SK-N-SH (cell line): ENCODE results near the gene C1orf174. TPM values are rescaled to one million over a fixed set of nuclear protein-coding genes. Genes with fewer than 3 reads are reported as not detected.

Experiments
- CTCF ChIA-PET: fragments of 300-600, 350-600 bp; formaldehyde crosslinking; extraction: SDS; loops from one replicate; lab custom pipeline; 2021; lab: Yijun Ruan, JAX
- POLR2A ChIA-PET: fragments of 350-600 bp; sonication (Branson Sonifier 250); formaldehyde crosslinking; extraction: SDS; loops from one replicate; lab custom pipeline; 2020; ENCODE audit warnings: antibody characterized with exemption, inconsistent platforms; lab: Yijun Ruan, JAX
- DNase-seq: peaks from one replicate; pipeline ENCODE4 v3.0.0; 2012
- H2AFZ ChIP-seq: fragments of 200-600 bp; sonication (generic); 2 replicates; pipeline ENCODE4 v1.8.1; 2016; ENCODE audit warnings: antibody characterized with exemption, mild to moderate bottlenecking, low read depth
- H3F3A ChIP-seq: fragments of 200-600 bp; sonication (generic); replicated peaks from 2 replicates; pipeline ENCODE3; 2016; ENCODE audit warnings: antibody characterized with exemption, mild to moderate bottlenecking; ENCODE audit not compliant: insufficient read depth
- H3K27ac ChIP-seq, 2 experiments: fragments of 200-500 bp in 1 of 2; fragments of 200-600 bp in 1 of 2; sonication (Bioruptor generic) in 1 of 2; sonication (generic), shearing (Covaris generic) in 1 of 2; 2 replicates each; pipeline versions ENCODE4 v1.5.1 to v1.6.1; 2014 to 2016; ENCODE audit warnings: low read depth in 2 of 2, inconsistent platforms in 1 of 2, low read length in 1 of 2, mild to moderate bottlenecking in 1 of 2, mixed read lengths in 1 of 2
- H3K27me3 ChIP-seq: fragments of 200-600 bp; sonication (generic), shearing (Covaris generic); 2 replicates; pipeline ENCODE4 v1.6.1; 2016; ENCODE audit warnings: mixed run types; ENCODE audit not compliant: insufficient read depth
- H3K36me3 ChIP-seq, 2 experiments: fragments of 200-500 bp in 1 of 2; fragments of 200-600 bp in 1 of 2; sonication (Bioruptor generic) in 1 of 2; sonication (generic) in 1 of 2; replicated peaks in 1 of 2; 2 replicates each; pipeline versions ENCODE3 to v1.5.1; 2014 to 2016; ENCODE audit warnings: low read length in 1 of 2, mild to moderate bottlenecking in 1 of 2; ENCODE audit not compliant: insufficient read depth in 2 of 2, control insufficient read depth in 1 of 2
- H3K4me1 ChIP-seq, 2 experiments: fragments of 200-500 bp in 1 of 2; fragments of 200-600 bp in 1 of 2; sonication (Bioruptor generic) in 1 of 2; sonication (generic), shearing (Covaris generic) in 1 of 2; 2 replicates each; pipeline versions ENCODE4 v1.5.1 to v1.6.1; 2014 to 2016; ENCODE audit warnings: low read depth in 1 of 2, low read length in 1 of 2, mixed run types in 1 of 2; ENCODE audit not compliant: insufficient read depth in 2 of 2, control insufficient read depth in 1 of 2
- H3K4me2 ChIP-seq: fragments of 200-600 bp; sonication (generic), shearing (Covaris generic); 2 replicates; pipeline ENCODE4 v1.6.1; 2017; ENCODE audit warnings: mixed run types
- H3K4me3 ChIP-seq, 2 experiments: fragments of 200-500 bp in 1 of 2; fragments of 200-600 bp in 1 of 2; sonication (Bioruptor generic) in 1 of 2; sonication (generic), shearing (Covaris generic) in 1 of 2; 2 replicates each; pipeline versions ENCODE4 v1.5.1 to v1.8.1; 2014 to 2016; ENCODE audit warnings: low read depth in 2 of 2, inconsistent platforms in 1 of 2, low read length in 1 of 2, mild to moderate bottlenecking in 1 of 2, mixed read lengths in 1 of 2, moderate library complexity in 1 of 2
- H3K79me2 ChIP-seq: fragments of 200-600 bp; sonication (generic); 2 replicates; pipeline ENCODE4 v1.8.1; 2017; ENCODE audit warnings: mild to moderate bottlenecking; ENCODE audit not compliant: insufficient read depth
- H3K9ac ChIP-seq: fragments of 200-600 bp; sonication (generic); 2 replicates; pipeline ENCODE4 v1.6.1; 2017; ENCODE audit warnings: mixed run types
- H3K9me2 ChIP-seq: fragments of 200-600 bp; sonication (generic); 2 replicates; pipeline ENCODE4 v1.6.1; 2017; ENCODE audit warnings: mixed run types
- H3K9me3 ChIP-seq: fragments of 200-600 bp; sonication (generic); 2 replicates; pipeline ENCODE4 v1.6.1; 2017; ENCODE audit warnings: mixed run types, mild to moderate bottlenecking, moderate library complexity
- H4K20me1 ChIP-seq: fragments of 200-600 bp; sonication (generic); 2 replicates; pipeline ENCODE4 v1.6.1; 2017; ENCODE audit warnings: mild to moderate bottlenecking, mixed run types; ENCODE audit not compliant: insufficient read depth
- EP300 ChIP-seq, 2 experiments: IDR thresholded peaks; 2 replicates each; pipeline versions ENCODE4 v1.4.0 to v1.6.1; 2012; ENCODE audit warnings: borderline replicate concordance in 1 of 2, low read depth in 1 of 2, low read length in 1 of 2
- FOSL2 ChIP-seq: IDR thresholded peaks from 2 replicates; pipeline ENCODE4 v1.4.0; 2012; ENCODE audit warnings: low read depth, mild to moderate bottlenecking, moderate library complexity, borderline replicate concordance
- GABPA ChIP-seq: IDR thresholded peaks from 2 replicates; pipeline ENCODE4 v1.4.0; 2012; ENCODE audit warnings: low read depth, mild to moderate bottlenecking
- IRF3 ChIP-seq: fragments of 150-350 bp; IDR thresholded peaks from 2 replicates; pipeline ENCODE4 v1.6.1; 2016; ENCODE audit warnings: mild to moderate bottlenecking, low read depth, low read length
- JUND ChIP-seq: IDR thresholded peaks from 2 replicates; pipeline ENCODE4 v1.4.0; 2012
- MXI1 ChIP-seq: IDR thresholded peaks from 2 replicates; pipeline ENCODE4 v1.6.1; 2012; ENCODE audit warnings: mild to moderate bottlenecking, low read depth, low read length, improper control_type of control experiment
- NRF1 ChIP-seq: IDR thresholded peaks from 2 replicates; pipeline ENCODE4 v1.6.1; 2012; ENCODE audit warnings: low read depth, mild to moderate bottlenecking, low read length
- PBX3 ChIP-seq: IDR thresholded peaks from 2 replicates; pipeline ENCODE4; 2012
- POLR2AphosphoS5 ChIP-seq: IDR thresholded peaks from 2 replicates; pipeline ENCODE4 v1.6.1; 2012; ENCODE audit warnings: low read depth, low read length
- REST ChIP-seq: IDR thresholded peaks from 2 replicates; pipeline ENCODE4 v1.6.1; 2012; ENCODE audit warnings: mild to moderate bottlenecking, low read depth, low read length, moderate library complexity
- RXRA ChIP-seq: IDR thresholded peaks from 2 replicates; pipeline ENCODE4 v1.4.0; 2012; ENCODE audit warnings: low read depth, mild to moderate bottlenecking, borderline replicate concordance
- SMC3 ChIP-seq: IDR thresholded peaks from 2 replicates; pipeline ENCODE4 v1.6.1; 2012; ENCODE audit warnings: low read depth, low read length, improper control_type of control experiment
- TAF1 ChIP-seq: IDR thresholded peaks from 2 replicates; pipeline ENCODE4 v1.6.1; 2012; ENCODE audit warnings: low read depth, mild to moderate bottlenecking, low read length, moderate library complexity, borderline replicate concordance
- TCF12 ChIP-seq: IDR thresholded peaks from 2 replicates; pipeline ENCODE4 v1.4.0; 2012
- TEAD4 ChIP-seq: IDR thresholded peaks from 2 replicates; pipeline ENCODE4 v1.4.0; 2012; ENCODE audit warnings: mild to moderate bottlenecking, borderline replicate concordance; ENCODE audit not compliant: insufficient read depth
- USF1 ChIP-seq: IDR thresholded peaks from 2 replicates; pipeline ENCODE4 v1.4.0; 2012; ENCODE audit warnings: low read depth, borderline replicate concordance
- YY1 ChIP-seq: IDR thresholded peaks from 2 replicates; pipeline ENCODE4 v1.4.0; 2012; ENCODE audit warnings: low read depth, mild to moderate bottlenecking
- ZBTB33 ChIP-seq: IDR thresholded peaks from 2 replicates; pipeline ENCODE4 v1.4.0; 2012; ENCODE audit warnings: low read depth, borderline replicate concordance
- WGBS: methylation state at CpG from one replicate; pipeline ENCODE4 v1.1.6; 2017; ENCODE audit warnings: low lambda C conversion rate; 5-methylcytosine and 5-hydroxymethylcytosine counted together
- polyA plus RNA-seq, 3 experiments: library from polyadenylated mRNA; depleted of rRNA; stranded (reverse); fragments of >200 nt; gene quantifications; 2 replicates each; pipeline ENCODE4 v1.2.3, GENCODE V29; 2012

C1orf174 gene
- polyA plus RNA-seq, 1 of the 3 experiments (the other 2 are of a cell fraction) = 21.4 TPM

- TF ChIP-seq REST = no peak
- TF ChIP-seq, all 33 proteins: peak for 0
Observed at GRCh38 chr1:3915551-3916121, 15.6 kb upstream of the C1orf174 start (continued).

- Histone ChIP-seq H3K27me3 (no peaks in the 10 kb centered on the region), H4K20me1 (no peaks in the 10 kb centered on the region), H3K36me3 (no peaks in the 10 kb centered on the region), H3K9ac (no peak overlapping the region), H3K4me2 (no peak overlapping the region), H3K27ac (no peak overlapping the region), H3F3A (no peaks in the 10 kb centered on the region), H3K9me2 (no peaks in the 10 kb centered on the region), H3K9me3 (no peaks in the 10 kb centered on the region), H3K4me1 (no peaks in the 10 kb centered on the region; a peak in 1 of 4 replicates), H3K79me2 (no peaks in the 10 kb centered on the region), H3K4me3 (no peak overlapping the region), H2AFZ (no peak overlapping the region)
- POLR2A ChIA-PET = no interaction called here
- CTCF ChIA-PET = no interaction called here
- 76% methylated on average over 14 of the region's 14 CpGs for WGBS
- TF ChIP-seq NRF1 (no peak), TAF1 (no peak), RXRA (no peak), EP300 (IDR thresholded peaks at IDR 0.05; ENCODE audit: borderline replicate concordance in 1 of 2, low read depth in 1 of 2, low read length in 1 of 2) (no peak), GABPA (no peak), USF1 (no peak), POLR2AphosphoS5 (no peak), SMC3 (no peak), FOSL2 (no peak), TCF12 (no peak), YY1 (no peak), PBX3 (no peak), IRF3 (no peak), ZBTB33 (no peak), TEAD4 (no peak), JUND (no peak), MXI1 (no peak)
- no peak for DNase-seq
Observed at GRCh38 chr1:3914911-3915310, 14.8 kb upstream of the C1orf174 start.
